ENCODE results near the gene BFSP1.

Gene BFSP1

GRCh38 chr20:17559338-17559737 lies 28.2 kb upstream of the BFSP1 start:
- no peak for ATAC-seq
- TF ChIP-seq ZC3H10 (CRISPR knock-in tag; IDR thresholded peaks at IDR 0.05): no peak
- no peak for TF ChIP-seq RARB (CRISPR knock-in tag; IDR thresholded peaks at IDR 0.05)
- TF ChIP-seq ISL1 (CRISPR knock-in tag; IDR thresholded peaks at IDR 0.05): no peak
- TF ChIP-seq PPARA (CRISPR knock-in tag; IDR thresholded peaks at IDR 0.05; ENCODE audit: borderline replicate concordance): no peak
- no peak for TF ChIP-seq TOX (CRISPR knock-in tag; IDR thresholded peaks at IDR 0.05; ENCODE audit: borderline replicate concordance)
- no peak for TF ChIP-seq ESRRG (CRISPR knock-in tag; IDR thresholded peaks at IDR 0.05)
- no peak for TF ChIP-seq ZNF565 (CRISPR knock-in tag; conservative IDR thresholded peaks at IDR 0.05; ENCODE audit: low read depth)
- no peak for TF ChIP-seq CSDC2 (CRISPR knock-in tag; IDR thresholded peaks at IDR 0.05)
- no peak for TF ChIP-seq TCF4 (CRISPR knock-in tag; IDR thresholded peaks at IDR 0.05; ENCODE audit: borderline replicate concordance)
- TF ChIP-seq ZFP3 (CRISPR knock-in tag; IDR thresholded peaks at IDR 0.05): no peak
- no peak for TF ChIP-seq POU6F1 (CRISPR knock-in tag; IDR thresholded peaks at IDR 0.05; ENCODE audit: borderline replicate concordance, low read depth)
- no peak for TF ChIP-seq ZNF8 (CRISPR knock-in tag; IDR thresholded peaks at IDR 0.05)
- TF ChIP-seq BACH2 (CRISPR knock-in tag; IDR thresholded peaks at IDR 0.05; ENCODE audit: borderline replicate concordance): no peak

GRCh38 chr20:17558941-17559304 lies 27.7 kb upstream of the BFSP1 start:
- ATAC-seq: no peak

More at GRCh38 chr20:17558941-17559304, 27.7 kb upstream of the BFSP1 start:
- TF ChIP-seq TSHZ2 (CRISPR knock-in tag; IDR thresholded peaks at IDR 0.05) (no peak), SNAI2 (CRISPR knock-in tag; IDR thresholded peaks at IDR 0.05) (no peak), TCF4 (CRISPR knock-in tag; IDR thresholded peaks at IDR 0.05; ENCODE audit: borderline replicate concordance) (no peak), ESRRG (CRISPR knock-in tag; IDR thresholded peaks at IDR 0.05) (no peak), CSRNP3 (CRISPR knock-in tag; IDR thresholded peaks at IDR 0.05) (no peak), POU6F1 (CRISPR knock-in tag; IDR thresholded peaks at IDR 0.05; ENCODE audit: borderline replicate concordance, low read depth) (no peak), PPARA (CRISPR knock-in tag; IDR thresholded peaks at IDR 0.05; ENCODE audit: borderline replicate concordance) (no peak), CREB5 (CRISPR knock-in tag; IDR thresholded peaks at IDR 0.05; ENCODE audit: low read depth) (no peak)

Measured in SK-N-SH treated with all-trans-retinoic acid at 6 μM for 48 hours (cell line).